ENCODE results near the gene DNAJB11. TPM values are rescaled to one million over a fixed set of nuclear protein-coding genes. Genes with fewer than 3 reads are reported as not detected.

Gene DNAJB11
- total RNA-seq, 1 experiment from 2014 or later, result 54.3 TPM

DNA sequence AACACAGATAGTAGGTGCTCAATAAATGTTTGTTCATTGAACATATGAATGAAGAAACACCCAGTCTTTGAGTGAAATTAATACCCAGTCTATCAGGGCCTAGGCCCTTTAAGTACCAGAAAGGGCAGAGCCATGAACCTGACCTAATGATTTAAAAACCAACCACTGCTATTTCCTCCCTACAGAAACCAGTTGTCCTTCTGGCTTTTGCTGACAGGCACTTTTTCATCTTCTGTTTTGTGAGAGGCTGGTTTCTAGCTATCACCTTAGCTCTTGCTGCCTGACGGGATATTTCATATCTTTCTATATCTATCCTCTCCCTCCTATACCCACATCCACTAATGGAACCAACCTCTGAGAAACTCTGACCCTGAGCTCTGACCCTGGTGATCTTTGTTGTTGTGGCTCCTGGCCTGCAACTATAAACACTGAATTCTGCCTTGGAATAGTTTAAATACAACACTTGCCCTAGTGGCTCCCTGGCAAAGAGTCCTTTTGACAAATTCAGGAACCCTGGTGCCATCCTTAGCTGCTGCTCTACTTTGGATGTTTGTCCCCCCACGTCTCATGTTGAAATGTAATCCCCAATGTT is 38.2 kb downstream of the DNAJB11 start:
- Histone ChIP-seq H2AFZ (ENCODE audit: low read depth, low read length, poor library complexity, severe bottlenecking) (peak overlapping the region; percentile 54), H4K20me1 (ENCODE audit: insufficient read depth) (no peaks in the 10 kb centered on the region), H3K9me3 (ENCODE audit: control insufficient read depth in 1 of 2, insufficient read depth in 1 of 2, low read depth in 1 of 2, low read length in 2 of 2) (no peaks in the 10 kb centered on the region), H3K27ac (ENCODE audit: low read depth, low read length) (no peak overlapping the region), H3K4me3 (replicated peaks in 1 of 2; ENCODE audit: low read depth in 1 of 2, low read length in 2 of 2) (no peak overlapping the region), H3K79me2 (ENCODE audit: insufficient read depth, low read length) (no peaks in the 10 kb centered on the region), H3K9ac (ENCODE audit: low read length) (no peak overlapping the region), H3K9me2 (ENCODE audit: insufficient read depth) (no peaks in the 10 kb centered on the region), H3K4me1 (ENCODE audit: control insufficient read depth in 1 of 2, insufficient read depth in 2 of 2, low read length in 2 of 2) (no peaks in the 10 kb centered on the region), H3K36me3 (ENCODE audit: control insufficient read depth in 1 of 2, insufficient read depth in 2 of 2, low read length in 2 of 2) (no peaks in the 10 kb centered on the region), H3K27me3 (ENCODE audit: insufficient read depth, low read length) (no peaks in the 10 kb centered on the region), H3K4me2 (ENCODE audit: low read length) (no peak overlapping the region)
- CTCF ChIA-PET, result interaction anchor here (1.0 to 2.1 kb wide), 4 partner anchors 8 to 19 kb away, joined by 5 to 10 read pairs (median 6); no protein-coding TSS in a partner anchor
- RAD21 ChIA-PET (ENCODE audit: low non-redundant PET in 1 of 2, low total read pairs in 2 of 2, uncharacterized antibody in 2 of 2, unreplicated experiment in 2 of 2), result no interaction called here
- intact Hi-C loops (cut with micrococcal nuclease), result no loop called here
- DNase-seq (ENCODE audit: low read depth, low spot score) (no peak), ATAC-seq (no peak)
- BruUV-seq (replicated peaks), result no TSS peak
- TF ChIP-seq, protein P1, sequence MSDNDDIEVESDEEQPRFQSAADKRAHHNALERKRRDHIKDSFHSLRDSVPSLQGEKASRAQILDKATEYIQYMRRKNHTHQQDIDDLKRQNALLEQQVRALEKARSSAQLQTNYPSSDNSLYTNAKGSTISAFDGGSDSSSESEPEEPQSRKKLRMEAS (IDR thresholded peaks at IDR 0.05), result no peak
- TF ChIP-seq TCF7L2 (IDR thresholded peaks at IDR 0.05; ENCODE audit: borderline replicate concordance, extremely low read depth, insufficient read depth, insufficient read length), result no peak
- no peak for TF ChIP-seq CEBPB (IDR thresholded peaks at IDR 0.05; ENCODE audit: low read depth)
- no peak for TF ChIP-seq POLR2AphosphoS5 (IDR thresholded peaks at IDR 0.05; ENCODE audit: low read depth, low read length)
- no peak for TF ChIP-seq ZBTB33 (IDR thresholded peaks at IDR 0.05; ENCODE audit: extremely low read depth, insufficient replicate concordance, low read length)
- TF ChIP-seq SIN3A (IDR thresholded peaks at IDR 0.05; ENCODE audit: low read depth), result no peak
- TF ChIP-seq JUND (IDR thresholded peaks at IDR 0.05), result no peak
- no peak for TF ChIP-seq CTCF (IDR thresholded peaks at IDR 0.05 in 2 of 3, conservative IDR thresholded peaks at IDR 0.05 in 1 of 3; ENCODE audit: borderline replicate concordance in 1 of 3, insufficient read depth in 1 of 3, low read depth in 2 of 3, low read length in 2 of 3)
- TF ChIP-seq EZH2phosphoT487 (IDR thresholded peaks at IDR 0.05; ENCODE audit: borderline replicate concordance), result no peak
- no peak for TF ChIP-seq ZNF274 (IDR thresholded peaks at IDR 0.05; ENCODE audit: low read depth, low read length)
- no peak for TF ChIP-seq EZH2 (IDR thresholded peaks at IDR 0.05)
- TF ChIP-seq EGR1 (IDR thresholded peaks at IDR 0.05; ENCODE audit: low read depth), result no peak
- POLR2A ChIA-PET, result interaction anchor here (1.4 kb wide), 1 partner anchor 39 kb away, joined by 7 read pairs; the partner anchor contains the start of gene DNAJB11

Measured in HCT116 (cell line).